Urinary bladder (tissue), 2 donors: Measurements from ENCODE around the gene KCNQ1OT1. TPM values are rescaled to one million over a fixed set of nuclear protein-coding genes. Genes with fewer than 3 reads are reported as not detected.

ENCODE experiments used
- polyA plus RNA-seq: library from polyadenylated mRNA; stranded (reverse); fragments of 200-250 nt; gene quantifications from one replicate; pipeline ENCODE4 v1.2.3, GENCODE V29; 2013
- small RNA-seq: library from RNA; depleted of rRNA; stranded (forward); fragments of <200 nt; gene quantifications from one replicate; pipeline ENCODE3, GENCODE V24; 2014
- total RNA-seq: library from RNA; depleted of rRNA; stranded (reverse); fragments of >200 nt; gene quantifications from one replicate; pipeline ENCODE4 v1.2.3, GENCODE V29; 2014
- donor health status: healthy.

KCNQ1OT1 gene
- total and polyA plus RNA-seq, 2 donors, result 0.06 to 24.7 TPM

Small RNA genes lying within 50 kb of the gene (small RNA-seq; reads per million reads assigned to genes)
- gene RF01947 (not detected), gene RF01948 (not detected), gene RF01950 (not detected)

Other genes with a start within 250 kb of the KCNQ1OT1 start
- 78.6 TPM for gene CDKN1C, start 185.8 kb upstream of the KCNQ1OT1 start, total RNA-seq
- 118 TPM for gene CDKN1C, start 185.8 kb upstream of the KCNQ1OT1 start, polyA plus RNA-seq
- gene PHLDA2, start 229.4 kb upstream of the KCNQ1OT1 start, total RNA-seq, result 1.1 TPM
- gene PHLDA2, start 229.4 kb upstream of the KCNQ1OT1 start, polyA plus RNA-seq, result 18.9 TPM